Hematopoietic multipotent progenitor cell treated with erythropoietin and hydrocortisone succinate and interleukin-3 and kit ligand, for 6 days (in vitro differentiated cells): ENCODE results near the gene SEZ6L.
A peak's percentile ranks its signal among the peaks of the same experiment; 100 is the strongest.

ENCODE experiments used
- DNase-seq: peaks from one replicate; pipeline ENCODE4 v3.0.0-alpha.2; 2015

SEZ6L gene

GRCh38 chr22:26169315-26170111 lies at the start of gene SEZ6L:
TSS of gene SEZ6L (plus strand) at chr22:26169462. CDS start at chr22:26169670, 208 bp downstream.
- DNase-seq: peak; percentile 41

GRCh38 chr22:26122920-26123468 lies 46.3 kb upstream of the SEZ6L start:
- no peak for DNase-seq

DNA sequence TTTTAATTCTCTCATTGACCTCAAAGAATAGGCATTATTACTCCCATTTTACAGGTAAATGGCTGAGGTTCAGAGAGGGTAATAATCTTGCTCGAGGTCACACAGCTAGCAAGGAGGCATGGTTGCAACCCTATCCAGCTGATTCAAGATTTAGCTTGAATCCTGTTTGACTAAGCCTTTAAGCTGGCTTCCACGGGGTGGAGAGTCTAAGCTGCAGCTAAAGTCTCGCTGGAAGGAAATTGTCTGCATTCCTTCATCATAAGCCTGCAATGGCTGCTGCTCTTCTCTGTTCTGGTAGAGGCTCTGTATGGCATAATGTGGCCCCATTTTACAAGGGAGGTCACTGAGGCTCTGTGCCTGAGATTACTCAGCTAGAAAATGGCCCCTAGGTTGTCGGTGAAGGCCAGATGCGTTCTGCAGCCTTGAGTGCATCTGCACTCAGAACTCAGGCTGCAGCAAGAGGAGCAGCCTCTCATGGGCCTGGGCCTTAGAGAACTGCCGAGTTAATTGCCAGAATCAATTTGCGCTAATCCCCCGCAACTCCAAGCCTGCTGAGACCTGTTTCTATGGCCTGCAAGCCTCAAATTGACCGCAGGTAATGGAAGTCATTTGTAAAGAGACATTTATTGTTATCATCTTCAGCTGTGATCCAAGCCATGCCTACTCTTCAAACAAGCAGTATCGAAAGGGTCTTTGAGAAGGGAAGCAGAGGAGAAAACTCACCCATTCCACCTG lies 44.1 kb upstream of the SEZ6L start:
- DNase-seq: no peak

- no peak for DNase-seq
Measured at GRCh38 chr22:26127126-26127525, 42.1 kb upstream of the SEZ6L start.

DNA sequence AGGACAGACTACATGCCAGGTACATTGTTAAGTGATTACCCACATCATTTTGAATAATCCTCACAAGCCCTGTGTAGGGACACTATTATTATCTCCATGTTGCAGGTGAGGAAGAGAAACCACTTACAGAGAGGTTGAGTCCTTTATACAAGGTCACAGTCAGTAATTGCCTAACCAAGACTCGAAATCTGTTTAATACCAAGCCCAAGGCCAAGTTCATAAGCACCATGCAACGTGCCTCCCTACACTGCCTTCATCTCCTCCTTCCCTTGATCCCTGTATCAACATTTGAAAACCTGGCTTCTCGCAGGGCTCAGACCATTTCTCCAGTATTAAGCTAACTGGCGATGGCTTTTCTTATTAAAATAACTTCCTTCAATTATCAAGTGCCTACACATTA lies 41.7 kb upstream of the SEZ6L start:
- DNase-seq: no peak

GRCh38 chr22:26131589-26132154 lies 37.6 kb upstream of the SEZ6L start:
- DNase-seq: no peak

DNA sequence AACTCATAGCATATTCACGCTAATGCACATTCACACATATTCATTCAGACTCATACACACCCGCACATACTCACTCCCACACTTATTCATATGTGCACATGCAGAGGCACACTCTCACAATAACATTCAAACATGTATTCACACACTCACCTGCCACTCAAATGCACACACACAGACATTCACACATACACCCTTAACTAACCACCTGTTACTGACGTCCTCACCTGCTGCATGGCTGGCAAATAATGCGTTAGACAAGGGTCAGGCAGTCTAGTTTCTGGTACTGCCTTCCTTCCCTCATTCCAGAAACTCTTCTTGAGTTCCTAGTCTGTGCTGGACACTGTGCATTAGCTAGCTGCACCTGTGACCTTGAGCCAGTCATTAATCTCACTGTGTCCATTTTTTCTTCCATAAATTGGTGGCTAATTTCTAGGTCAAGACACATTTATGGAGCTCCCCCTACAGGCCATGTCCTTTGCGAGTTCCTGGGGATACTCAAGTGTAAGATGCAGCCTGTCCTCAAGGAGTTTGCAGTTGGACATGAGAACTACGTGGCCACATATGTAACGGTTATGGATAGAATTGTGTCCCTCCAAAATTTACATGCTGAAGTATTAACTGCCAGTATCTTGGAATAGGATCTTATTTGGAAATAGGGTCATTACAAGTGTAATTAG lies 34.5 kb upstream of the SEZ6L start:
- DNase-seq: peak; percentile 37

GRCh38 chr22:26135806-26136205 lies 33.5 kb upstream of the SEZ6L start:
- no peak for DNase-seq

DNA sequence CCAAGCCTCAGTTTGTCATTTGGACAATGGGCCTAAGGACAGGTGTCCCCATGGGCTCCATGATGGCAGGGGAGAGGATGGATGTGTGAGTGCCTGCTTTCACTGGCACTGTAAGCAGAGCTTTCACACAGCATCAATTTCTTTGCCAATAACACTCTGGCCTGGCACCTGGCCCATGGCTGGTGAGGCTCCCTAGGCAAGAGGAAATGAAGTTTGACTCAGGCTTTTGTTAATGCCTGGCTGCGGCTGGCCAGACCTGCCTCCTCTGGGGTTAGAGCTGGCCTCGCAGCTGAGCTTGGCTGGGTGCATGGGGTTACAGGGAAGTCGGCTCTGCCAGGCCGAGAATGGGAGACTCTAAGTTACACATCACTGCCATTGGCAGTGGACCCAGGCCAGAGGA lies 30.0 kb upstream of the SEZ6L start:
- DNase-seq: no peak

DNA sequence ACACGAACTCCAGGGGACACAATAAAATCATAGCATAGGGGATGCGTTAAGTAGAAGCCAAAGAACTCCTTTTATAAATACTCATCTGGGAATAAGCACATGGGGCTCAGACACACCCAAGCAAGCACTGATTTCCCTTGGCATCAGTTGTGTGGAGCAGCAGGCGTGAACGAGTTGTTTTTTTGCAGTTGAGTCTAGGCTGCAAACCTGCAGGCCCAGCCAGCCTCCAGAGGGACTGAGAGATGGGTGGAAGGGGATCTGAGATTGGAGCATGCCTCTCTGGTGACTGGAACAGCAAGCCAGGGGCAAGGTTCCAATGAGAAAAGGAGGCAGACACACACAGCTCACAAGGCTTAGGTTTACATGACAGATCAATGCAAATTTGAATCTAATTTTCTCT lies 27.4 kb upstream of the SEZ6L start:
- no peak for DNase-seq

GRCh38 chr22:26143806-26144325 lies 25.4 kb upstream of the SEZ6L start:
- no peak for DNase-seq

- no peak for DNase-seq
Measured at GRCh38 chr22:26159886-26160285, 9.4 kb upstream of the SEZ6L start.

GRCh38 chr22:26161746-26162145 lies 7.5 kb upstream of the SEZ6L start:
- no peak for DNase-seq

GRCh38 chr22:26162926-26163325 lies 6.3 kb upstream of the SEZ6L start:
- no peak for DNase-seq

DNA sequence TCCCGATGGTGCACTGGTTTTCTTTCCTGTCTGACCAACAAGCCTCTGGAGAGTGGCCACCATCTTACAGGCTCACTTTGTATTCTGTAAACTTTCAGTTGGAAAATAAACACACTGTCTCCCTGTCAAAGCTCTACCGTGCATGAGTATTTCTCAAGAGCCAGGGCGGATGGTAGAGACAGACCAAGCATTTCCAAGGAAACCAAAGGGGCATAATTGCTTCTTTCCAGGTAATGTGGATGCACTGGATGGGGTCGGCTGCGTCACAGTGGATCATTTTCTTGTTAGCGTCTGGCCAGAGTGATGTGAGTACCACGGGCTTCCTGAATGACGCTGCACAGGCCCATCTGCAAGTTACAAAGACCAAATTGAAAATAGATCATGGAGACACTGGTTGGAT lies 5.1 kb upstream of the SEZ6L start:
- DNase-seq: no peak

DNA sequence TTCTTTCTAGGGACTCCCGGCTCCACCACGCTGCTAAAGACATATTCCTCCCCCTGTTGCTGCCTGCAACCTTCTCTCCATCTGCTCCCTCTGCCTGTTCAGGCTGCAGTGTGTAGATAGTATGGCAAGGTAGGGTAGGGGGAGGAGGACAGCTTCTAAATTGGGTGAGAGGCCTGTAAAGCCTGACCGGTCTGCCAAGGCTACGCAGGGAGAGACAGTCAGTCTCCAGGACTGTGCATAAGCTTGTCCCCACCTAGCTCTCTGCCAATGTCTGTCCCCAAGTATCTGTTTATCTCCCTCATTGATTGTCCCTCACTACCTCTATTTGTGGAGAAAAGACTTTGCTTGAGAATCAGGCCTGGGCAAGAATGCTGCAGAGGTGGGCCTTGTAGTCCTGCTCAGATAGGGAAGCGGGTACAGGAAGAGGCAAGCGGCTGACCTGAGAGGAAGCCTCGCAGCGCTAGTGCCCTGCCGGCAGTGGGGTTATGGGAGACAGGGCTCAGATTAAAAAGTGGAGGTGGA lies 871 bp upstream of the SEZ6L start:
- DNase-seq: peak; percentile 8

GRCh38 chr22:26168939-26169314 lies 335 bp upstream of the SEZ6L start:
- DNase-seq: no peak

GRCh38 chr22:26170112-26170492 lies 840 bp downstream of the SEZ6L start:
- DNase-seq: no peak

- DNase-seq: peak; percentile 42
Measured at GRCh38 chr22:26170795-26171580, 1.7 kb downstream of the SEZ6L start.

GRCh38 chr22:26172389-26172990 lies 3.2 kb downstream of the SEZ6L start:
- DNase-seq: peak; percentile 69

DNA sequence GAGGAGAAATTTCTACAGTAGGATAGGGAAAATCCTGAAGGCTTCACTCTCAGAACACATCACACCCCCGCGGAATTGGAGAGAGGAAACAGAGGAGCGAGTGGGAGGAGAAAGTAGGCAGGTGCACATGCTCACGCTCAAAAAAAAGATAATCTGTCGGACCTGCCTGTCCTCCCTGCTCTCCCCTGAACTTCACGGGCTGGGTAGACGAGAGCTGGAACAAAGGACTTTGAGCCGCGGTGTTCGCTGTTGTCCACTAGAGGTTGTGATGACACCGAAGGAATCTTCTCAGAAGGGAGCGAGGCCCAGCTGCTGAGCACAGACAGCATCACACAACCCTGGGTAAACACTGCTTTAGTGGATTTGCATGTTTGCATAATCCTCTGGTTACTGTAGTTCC lies 5.0 kb downstream of the SEZ6L start:
- peak; percentile 7 for DNase-seq
